ENCODE data around the gene CMAS.

Gene CMAS

GRCh38 chr12:22056607-22057006, 10.6 kb downstream of the CMAS start:
- FAIRE-seq (no peak), DNase-seq (ENCODE audit: insufficient read length, low spot score) (no peak)
- no peak for TF ChIP-seq CTCF (IDR thresholded peaks at IDR 0.05; ENCODE audit: insufficient read depth, missing control alignments)

- FAIRE-seq (peak; percentile 63), DNase-seq (ENCODE audit: insufficient read length, low spot score) (no peak)
- no peak for TF ChIP-seq CTCF (IDR thresholded peaks at IDR 0.05; ENCODE audit: insufficient read depth, missing control alignments)
Measured at GRCh38 chr12:22059976-22060647, 14.1 kb downstream of the CMAS start.

GRCh38 chr12:22064968-22065367, 18.9 kb downstream of the CMAS start:
- no peak for DNase-seq (ENCODE audit: insufficient read length, low spot score)
- FAIRE-seq = no peak
- TF ChIP-seq CTCF (IDR thresholded peaks at IDR 0.05; ENCODE audit: insufficient read depth, missing control alignments) = no peak

GRCh38 chr12:22066310-22066709, 20.3 kb downstream of the CMAS start:
- no peak for FAIRE-seq

GRCh38 chr12:22069851-22070250, 23.8 kb downstream of the CMAS start:
- no peak for DNase-seq (ENCODE audit: insufficient read length, low spot score)
- FAIRE-seq = no peak
- TF ChIP-seq CTCF (IDR thresholded peaks at IDR 0.05; ENCODE audit: insufficient read depth, missing control alignments) = no peak

More at GRCh38 chr12:22066310-22066709, 20.3 kb downstream of the CMAS start:
- no peak for TF ChIP-seq CTCF (IDR thresholded peaks at IDR 0.05; ENCODE audit: insufficient read depth, missing control alignments)
- DNase-seq (ENCODE audit: insufficient read length, low spot score) = no peak

GRCh38 chr12:22082190-22082701, 36.2 kb downstream of the CMAS start:
- FAIRE-seq = no peak
- no peak for TF ChIP-seq CTCF (IDR thresholded peaks at IDR 0.05; ENCODE audit: insufficient read depth, missing control alignments)
- DNase-seq (ENCODE audit: insufficient read length, low spot score) = no peak

- FAIRE-seq = peak; percentile 61
Measured at GRCh38 chr12:22083167-22083566, 37.1 kb downstream of the CMAS start.

More at GRCh38 chr12:22083167-22083566, 37.1 kb downstream of the CMAS start:
- DNase-seq (ENCODE audit: insufficient read length, low spot score) = no peak
- peak; percentile 60 for TF ChIP-seq CTCF (IDR thresholded peaks at IDR 0.05; ENCODE audit: insufficient read depth, missing control alignments)
